Activated B cell treated with CpG ODN at 0.5 μM for 24 hours (primary cell): Measurements from ENCODE around the gene RAC2. TPM values are rescaled to one million over a fixed set of nuclear protein-coding genes. Genes with fewer than 3 reads are reported as not detected.

Experiments used
- ATAC-seq: fragments of 200-7000 bp; cut with Tn5 transposase; one replicate; pipeline ENCODE4 v1.10.0; 2021; ENCODE audit warnings: low read depth, mild to moderate bottlenecking, moderate library complexity
- CTCF ChIA-PET: fragments of 350-600 bp; sonication (Branson Sonifier 250); formaldehyde crosslinking; loops from one replicate; lab custom pipeline; 2021; ENCODE audit warnings: antibody characterized with exemption; lab: Charles Lee
- POLR2A ChIA-PET: fragments of 350-600 bp; sonication (Branson Sonifier 250); formaldehyde crosslinking; loops from one replicate; lab custom pipeline; 2021; ENCODE audit warnings: antibody characterized with exemption; lab: Charles Lee
- DNase-seq: peaks from one replicate; pipeline ENCODE4 v3.0.0; 2022
- H3K27ac Mint-ChIP-seq: one replicate; pipeline ENCODE4 v1.8.0; 2020; ENCODE audit warnings: mixed read lengths
- H3K27me3 Mint-ChIP-seq: one replicate; pipeline ENCODE4 v1.8.0; 2021; ENCODE audit warnings: mixed read lengths
- H3K36me3 Mint-ChIP-seq: one replicate; pipeline ENCODE4 v1.8.0; 2021; ENCODE audit warnings: low read depth, mixed read lengths
- H3K4me1 Mint-ChIP-seq: one replicate; pipeline ENCODE4 v1.8.0; 2021; ENCODE audit warnings: mixed read lengths
- H3K4me3 Mint-ChIP-seq: one replicate; pipeline ENCODE4 v1.8.0; 2020; ENCODE audit warnings: mild to moderate bottlenecking, mixed read lengths
- H3K9me3 Mint-ChIP-seq: one replicate; pipeline ENCODE4 v1.8.0; 2020; ENCODE audit warnings: mixed read lengths
- intact Hi-C: fragments of 100-400 bp; cut with micrococcal nuclease; formaldehyde crosslinking; loops from one replicate; pipeline ENCODE4 v1.15.1; 2024
- total RNA-seq: library from RNA; stranded (reverse); gene quantifications from 2 replicates; pipeline ENCODE4 v1.2.3, GENCODE V29; 2022
- TF ChIP-seq, protein P1 (sequence below): fragments of 200-600 bp; IDR thresholded peaks from one replicate; pipeline ENCODE4 v1.8.0; 2022; ENCODE audit warnings: antibody characterized with exemption, mild to moderate bottlenecking

The RAC2 gene
- total RNA-seq, 1 donor from 2014 or later: 557 TPM

DNA sequence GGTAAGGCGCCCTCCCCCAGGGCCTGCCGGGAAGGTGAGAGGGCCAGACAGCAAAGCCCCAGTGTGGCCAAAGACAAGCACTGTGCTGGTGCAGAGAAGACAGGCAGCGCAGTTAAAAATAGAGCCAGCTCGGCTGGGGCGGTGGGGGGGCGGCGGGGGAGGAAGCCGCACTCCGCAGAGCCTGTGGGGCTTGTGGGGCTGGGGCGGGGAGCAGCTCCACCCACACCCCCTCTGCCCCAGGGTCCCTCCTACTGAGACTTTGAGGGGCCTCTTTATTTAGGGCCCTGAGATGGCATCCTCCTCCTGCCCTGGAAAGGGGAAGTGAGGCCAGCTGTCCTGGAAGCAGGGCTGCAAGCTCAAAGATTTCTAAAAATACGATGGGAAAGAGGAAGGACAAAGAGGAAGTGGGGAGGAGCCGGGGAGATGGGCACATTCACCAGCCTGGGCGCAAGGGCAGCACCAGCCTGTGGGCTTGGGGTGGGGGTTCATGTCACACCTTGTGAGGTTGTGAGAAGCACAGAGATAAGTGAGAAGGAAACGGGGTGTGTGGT lies 40.8 kb upstream of the RAC2 start:
- Mint-ChIP-seq H3K36me3 (peaks cover 29% of the 10 kb centered on the region), H3K4me3 (peak overlapping the region; percentile 86), H3K27me3 (no peaks in the 10 kb centered on the region), H3K9me3 (no peaks in the 10 kb centered on the region), H3K27ac (peak overlapping the region; percentile 99), H3K4me1 (peaks cover 75% of the 10 kb centered on the region)
- DNase-seq: peak; percentile 58
- ChIA-PET CTCF (interaction anchor here (0.9 to 1.3 kb wide), 5 partner anchors 15 to 85 kb away, joined by 3 to 5 read pairs (median 4); no protein-coding TSS in a partner anchor), POLR2A (interaction anchor here (0.6 to 6.3 kb wide), 18 partner anchors 9 to 509 kb away, joined by 3 to 47 read pairs (median 4); partner anchors contain the start of genes IFT27 and RAC2)
- peak; percentile 76 for ATAC-seq
- TF ChIP-seq, protein P1, sequence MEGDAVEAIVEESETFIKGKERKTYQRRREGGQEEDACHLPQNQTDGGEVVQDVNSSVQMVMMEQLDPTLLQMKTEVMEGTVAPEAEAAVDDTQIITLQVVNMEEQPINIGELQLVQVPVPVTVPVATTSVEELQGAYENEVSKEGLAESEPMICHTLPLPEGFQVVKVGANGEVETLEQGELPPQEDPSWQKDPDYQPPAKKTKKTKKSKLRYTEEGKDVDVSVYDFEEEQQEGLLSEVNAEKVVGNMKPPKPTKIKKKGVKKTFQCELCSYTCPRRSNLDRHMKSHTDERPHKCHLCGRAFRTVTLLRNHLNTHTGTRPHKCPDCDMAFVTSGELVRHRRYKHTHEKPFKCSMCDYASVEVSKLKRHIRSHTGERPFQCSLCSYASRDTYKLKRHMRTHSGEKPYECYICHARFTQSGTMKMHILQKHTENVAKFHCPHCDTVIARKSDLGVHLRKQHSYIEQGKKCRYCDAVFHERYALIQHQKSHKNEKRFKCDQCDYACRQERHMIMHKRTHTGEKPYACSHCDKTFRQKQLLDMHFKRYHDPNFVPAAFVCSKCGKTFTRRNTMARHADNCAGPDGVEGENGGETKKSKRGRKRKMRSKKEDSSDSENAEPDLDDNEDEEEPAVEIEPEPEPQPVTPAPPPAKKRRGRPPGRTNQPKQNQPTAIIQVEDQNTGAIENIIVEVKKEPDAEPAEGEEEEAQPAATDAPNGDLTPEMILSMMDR: no peak
- intact Hi-C loops: loop anchor here (2.0 kb wide), 2 partner anchors 30 to 40 kb away; partner anchors contain the start of gene RAC2

DNA sequence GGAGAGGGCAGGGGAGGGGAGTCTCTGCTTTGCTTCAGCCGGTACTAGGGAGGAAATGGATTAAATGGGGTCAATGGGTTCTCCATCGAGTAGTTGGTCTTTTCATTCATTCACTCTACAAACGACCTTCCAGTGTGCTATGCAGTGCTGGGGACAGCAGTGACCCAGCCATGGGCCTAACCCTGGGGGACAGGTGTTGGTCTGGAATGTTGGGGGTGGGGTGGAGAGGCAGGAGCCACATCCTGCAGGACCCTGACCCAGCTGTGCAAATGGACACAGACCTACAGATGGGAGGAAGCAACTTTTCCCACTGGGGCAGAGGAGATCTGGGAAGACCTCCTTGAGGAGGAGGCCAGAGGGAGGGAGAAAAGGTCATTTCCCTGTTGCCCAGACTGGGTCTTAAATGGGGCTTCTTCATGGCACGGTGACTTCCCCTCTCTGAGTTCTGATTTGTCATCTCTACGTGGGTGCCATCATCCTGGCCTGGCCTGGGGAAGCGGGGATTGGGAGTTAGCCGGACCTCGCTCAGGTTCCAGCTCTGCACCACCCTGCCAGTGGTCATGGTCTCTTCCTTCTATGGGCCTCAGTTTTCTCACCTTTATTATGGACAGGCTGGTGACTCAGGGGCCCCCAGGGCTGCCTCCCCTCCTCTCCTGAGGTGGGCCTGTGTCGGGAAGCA lies 40.2 kb upstream of the RAC2 start:
- ATAC-seq (peak; percentile 3), DNase-seq (no peak)
- TF ChIP-seq, protein P1: no peak
- Mint-ChIP-seq H3K4me3 (peak overlapping the region; percentile 86), H3K27ac (peak overlapping the region; percentile 99), H3K9me3 (no peaks in the 10 kb centered on the region), H3K27me3 (no peaks in the 10 kb centered on the region), H3K36me3 (peaks cover 23% of the 10 kb centered on the region), H3K4me1 (peaks cover 76% of the 10 kb centered on the region)
- ChIA-PET POLR2A (interaction anchor here (0.5 to 6.3 kb wide), 20 partner anchors 9 to 508 kb away, joined by 3 to 47 read pairs (median 4); partner anchors contain the start of genes IFT27 and RAC2), CTCF (interaction anchor here (0.9 to 3.1 kb wide), 7 partner anchors 15 to 85 kb away, joined by 3 to 12 read pairs (median 4); no protein-coding TSS in a partner anchor)
- intact Hi-C loops: loop anchor here (2.0 kb wide), 2 partner anchors 31 to 39 kb away; partner anchors contain the start of gene RAC2

DNA sequence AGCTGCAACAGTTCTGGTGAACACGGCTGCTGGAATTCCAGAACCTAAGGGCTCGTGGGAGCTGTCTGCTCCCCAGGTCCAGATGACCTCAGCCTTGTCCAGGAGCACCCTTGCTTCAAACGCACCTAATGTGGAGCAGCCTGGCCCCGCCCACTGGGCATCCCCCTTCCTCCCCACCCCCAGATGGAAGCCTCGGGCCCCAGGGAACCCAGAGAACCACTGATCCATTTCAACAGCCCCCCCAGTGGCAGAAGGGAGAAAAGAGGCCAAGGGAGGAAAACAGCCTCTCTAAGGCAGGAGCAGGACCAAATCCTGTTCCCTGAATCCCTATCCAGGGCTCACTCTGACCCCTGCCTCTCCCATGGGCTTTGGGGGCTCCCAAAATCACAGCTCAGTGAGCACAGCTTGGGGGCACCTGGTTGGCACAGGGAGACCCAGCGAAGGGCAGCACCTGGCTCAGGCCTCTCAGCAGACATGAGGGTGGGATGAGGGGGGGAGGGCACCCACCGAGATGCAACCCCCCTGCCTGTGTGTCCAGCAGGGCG lies 39.4 kb upstream of the RAC2 start:
- ChIA-PET CTCF (interaction anchor here (0.5 to 3.1 kb wide), 7 partner anchors 15 to 31 kb away, joined by 3 to 12 read pairs (median 4); no protein-coding TSS in a partner anchor), POLR2A (interaction anchor here (0.5 to 6.3 kb wide), 11 partner anchors 10 to 283 kb away, joined by 3 to 47 read pairs (median 6); partner anchors contain the start of gene RAC2)
- Mint-ChIP-seq H3K36me3 (peaks cover 17% of the 10 kb centered on the region), H3K9me3 (no peaks in the 10 kb centered on the region), H3K4me3 (peak overlapping the region; percentile 86), H3K4me1 (peaks cover 76% of the 10 kb centered on the region), H3K27ac (peak overlapping the region; percentile 99), H3K27me3 (no peaks in the 10 kb centered on the region)
- no peak for ATAC-seq
- no peak for DNase-seq
- TF ChIP-seq, protein P1: no peak
- intact Hi-C loops: no loop called here

DNA sequence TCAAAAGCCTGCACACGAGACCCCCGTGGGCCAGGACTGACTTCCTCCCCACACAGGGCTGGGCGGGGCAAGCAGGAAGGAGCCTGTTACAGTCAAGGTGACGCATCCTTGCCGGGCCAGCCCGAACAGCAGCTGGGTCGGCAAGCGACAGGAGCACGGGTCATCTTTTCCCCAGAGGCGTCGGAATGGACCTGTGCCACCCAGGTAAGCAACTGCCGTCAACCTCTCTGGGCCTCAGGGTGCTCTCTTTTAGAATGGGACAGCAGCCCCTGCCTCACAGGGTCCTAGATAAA lies 38.3 kb upstream of the RAC2 start, which contains the start of gene CYTH4:
TSS of gene CYTH4 (plus strand) at position 124 of the 293 bp plus-strand sequence. CDS start at position 186, 62 bp downstream.
- TF ChIP-seq, protein P1: no peak
- Mint-ChIP-seq H3K4me1 (peaks cover 81% of the 10 kb centered on the region), H3K27me3 (no peaks in the 10 kb centered on the region), H3K4me3 (peak within 1 kb of the TSS; percentile 86), H3K9me3 (no peaks in the 10 kb centered on the region), H3K27ac (peak within 1 kb of the TSS; percentile 99), H3K36me3 (peaks cover 14% of the 10 kb centered on the region)
- ATAC-seq: peak; percentile 69
- DNase-seq: peak; percentile 64
- ChIA-PET CTCF (interaction anchor here (1.5 to 3.1 kb wide), 5 partner anchors 14 to 27 kb away, joined by 4 to 12 read pairs (median 7); no protein-coding TSS in a partner anchor), POLR2A (interaction anchor here (0.7 to 6.3 kb wide), 9 partner anchors 9 to 203 kb away, joined by 3 to 47 read pairs (median 4); partner anchors contain the start of genes MFNG and RAC2)
- intact Hi-C loops: loop anchor here (1.0 kb wide), 1 partner anchor 15 kb away; no protein-coding TSS in a partner anchor
